ENCODE measurements around the gene DNPEP.
"Not testable (repeated sequence)": the region's sequence is repeated elsewhere in the genome, so short reads cannot be mapped to it uniquely, and the experiment has no call there.

The DNPEP gene

GRCh38 chr2:219419012-219419324 lies 31.3 kb upstream of the DNPEP start:
- no peak for DNase-seq

DNA sequence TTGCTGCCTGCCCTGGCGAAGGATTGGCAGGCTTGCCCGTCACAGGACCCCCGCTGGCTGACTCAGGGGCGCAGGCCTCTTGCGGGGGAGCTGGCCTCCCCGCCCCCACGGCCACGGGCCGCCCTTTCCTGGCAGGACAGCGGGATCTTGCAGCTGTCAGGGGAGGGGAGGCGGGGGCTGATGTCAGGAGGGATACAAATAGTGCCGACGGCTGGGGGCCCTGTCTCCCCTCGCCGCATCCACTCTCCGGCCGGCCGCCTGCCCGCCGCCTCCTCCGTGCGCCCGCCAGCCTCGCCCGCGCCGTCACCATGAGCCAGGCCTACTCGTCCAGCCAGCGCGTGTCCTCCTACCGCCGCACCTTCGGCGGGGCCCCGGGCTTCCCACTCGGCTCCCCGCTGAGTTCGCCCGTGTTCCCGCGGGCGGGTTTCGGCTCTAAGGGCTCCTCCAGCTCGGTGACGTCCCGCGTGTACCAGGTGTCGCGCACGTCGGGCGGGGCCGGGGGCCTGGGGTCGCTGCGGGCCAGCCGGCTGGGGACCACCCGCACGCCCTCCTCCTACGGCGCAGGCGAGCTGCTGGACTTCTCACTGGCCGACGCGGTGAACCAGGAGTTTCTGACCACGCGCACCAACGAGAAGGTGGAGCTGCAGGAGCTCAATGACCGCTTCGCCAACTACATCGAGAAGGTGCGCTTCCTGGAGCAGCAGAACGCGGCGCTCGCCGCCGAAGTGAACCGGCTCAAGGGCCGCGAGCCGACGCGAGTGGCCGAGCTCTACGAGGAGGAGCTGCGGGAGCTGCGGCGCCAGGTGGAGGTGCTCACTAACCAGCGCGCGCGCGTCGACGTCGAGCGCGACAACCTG lies 30.7 kb upstream of the DNPEP start, which contains the start of gene DES:
Gene DES (plus strand): TSS at position 223 of the 857 bp plus-strand sequence. CDS start 86 bp downstream, at position 309.
- peak; percentile 72 for DNase-seq

GRCh38 chr2:219417374-219417773 lies 29.7 kb upstream of the DNPEP start:
- no peak for DNase-seq

DNA sequence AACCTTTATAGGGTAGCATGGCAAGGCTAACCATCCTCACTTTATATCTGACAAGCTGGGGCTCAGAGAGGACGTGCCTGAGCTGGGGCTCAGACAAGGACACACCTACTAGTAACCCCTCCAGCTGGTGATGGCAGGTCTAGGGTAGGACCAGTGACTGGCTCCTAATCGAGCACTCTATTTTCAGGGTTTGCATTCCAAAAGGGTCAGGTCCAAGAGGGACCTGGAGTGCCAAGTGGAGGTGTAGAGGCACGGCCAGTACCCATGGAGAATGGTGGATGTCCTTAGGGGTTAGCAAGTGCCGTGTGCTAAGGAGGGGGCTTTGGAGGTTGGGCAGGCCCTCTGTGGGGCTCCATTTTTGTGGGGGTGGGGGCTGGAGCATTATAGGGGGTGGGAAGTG lies 29.2 kb upstream of the DNPEP start:
- no peak for DNase-seq

- DNase-seq: no peak
These were observed 28.5 kb upstream of the DNPEP start for GRCh38 chr2:219416235-219416602.

GRCh38 chr2:219415580-219416234 lies 28.0 kb upstream of the DNPEP start:
- no peak for DNase-seq

DNA sequence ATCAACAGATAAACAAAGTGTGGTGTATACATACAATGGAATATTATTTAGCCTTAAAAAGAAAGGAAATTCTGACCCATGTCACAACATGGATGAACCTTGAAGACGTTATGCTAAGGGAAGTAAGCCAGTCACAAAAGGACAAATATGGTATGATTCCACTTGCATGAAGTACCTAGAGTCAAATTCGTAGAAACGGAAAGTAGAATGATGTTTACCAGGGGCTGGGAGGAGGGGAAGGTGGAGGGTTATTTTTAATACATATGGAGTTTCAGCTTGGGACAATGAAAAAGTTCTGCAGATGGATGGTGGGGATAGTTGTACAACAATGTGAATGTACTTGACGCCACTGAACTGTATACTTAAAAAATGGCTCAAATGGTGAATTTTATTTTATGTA lies 27.1 kb upstream of the DNPEP start:
- DNase-seq: no peak

DNA sequence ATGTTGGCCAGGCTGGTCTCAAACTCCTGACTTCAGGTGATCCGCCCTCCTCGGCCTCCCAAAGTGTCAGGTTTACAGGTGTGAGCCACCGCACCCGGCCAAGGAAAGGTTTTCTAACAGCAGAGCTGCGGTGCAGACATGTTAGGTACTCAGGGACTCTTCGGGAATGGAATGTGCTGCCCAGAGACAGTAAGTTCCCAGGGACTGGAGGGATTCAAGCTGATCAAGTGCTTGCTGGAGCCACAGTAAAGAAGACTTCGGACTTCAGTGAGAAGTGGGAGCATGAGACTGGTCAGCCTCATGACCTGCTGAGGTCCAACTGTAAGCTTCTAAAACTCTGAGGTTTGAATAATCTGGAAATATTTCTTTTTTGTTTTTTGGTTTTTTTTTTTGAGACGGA lies 22.7 kb upstream of the DNPEP start:
- no peak for DNase-seq

GRCh38 chr2:219409619-219410018 lies 21.9 kb upstream of the DNPEP start:
- DNase-seq: no peak

DNA sequence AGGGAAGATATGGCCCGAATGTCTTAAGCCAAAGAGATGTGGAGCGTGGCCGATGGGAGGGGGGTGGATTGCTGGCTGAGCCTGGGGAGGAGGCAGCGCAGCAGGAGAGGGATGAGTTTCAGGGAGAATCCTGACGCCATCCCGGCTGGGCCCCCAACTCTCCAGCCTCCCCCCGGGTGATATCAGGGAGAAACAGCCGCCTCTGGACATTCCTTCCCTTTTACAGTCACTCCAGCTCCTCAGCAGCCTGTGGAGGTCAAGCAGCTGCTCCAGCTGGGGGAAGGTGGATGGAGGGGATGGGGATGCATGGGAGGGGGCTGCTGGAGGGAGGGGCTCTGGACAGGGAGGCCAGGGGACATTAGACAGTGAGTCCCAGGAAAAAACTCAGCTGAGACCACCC lies 20.9 kb upstream of the DNPEP start:
- DNase-seq: no peak

- no peak for DNase-seq
These were observed 20.5 kb upstream of the DNPEP start for GRCh38 chr2:219408204-219408603.

DNA sequence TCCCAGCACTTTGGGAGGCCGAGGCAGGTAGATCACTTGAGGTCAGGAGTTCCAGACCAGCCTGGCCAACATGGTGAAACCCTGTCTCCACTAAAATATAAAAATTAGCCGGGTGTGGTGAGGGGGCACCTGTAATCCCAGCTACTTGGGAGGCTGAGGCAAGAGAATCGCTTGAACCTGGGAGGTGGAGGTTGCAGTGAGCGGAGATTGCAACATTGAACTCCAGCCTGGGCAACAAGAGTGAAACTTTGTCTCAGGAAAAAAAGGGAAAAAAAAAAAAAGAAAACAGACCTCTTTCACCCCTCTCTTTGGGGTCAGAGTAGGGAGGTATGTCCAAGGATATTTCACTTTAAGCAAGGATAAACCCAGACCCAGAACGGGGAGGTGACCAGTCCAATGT lies 19.6 kb upstream of the DNPEP start:
- not testable (repeated sequence) for DNase-seq

GRCh38 chr2:219406861-219407230 lies 19.1 kb upstream of the DNPEP start:
- no peak for DNase-seq

DNA sequence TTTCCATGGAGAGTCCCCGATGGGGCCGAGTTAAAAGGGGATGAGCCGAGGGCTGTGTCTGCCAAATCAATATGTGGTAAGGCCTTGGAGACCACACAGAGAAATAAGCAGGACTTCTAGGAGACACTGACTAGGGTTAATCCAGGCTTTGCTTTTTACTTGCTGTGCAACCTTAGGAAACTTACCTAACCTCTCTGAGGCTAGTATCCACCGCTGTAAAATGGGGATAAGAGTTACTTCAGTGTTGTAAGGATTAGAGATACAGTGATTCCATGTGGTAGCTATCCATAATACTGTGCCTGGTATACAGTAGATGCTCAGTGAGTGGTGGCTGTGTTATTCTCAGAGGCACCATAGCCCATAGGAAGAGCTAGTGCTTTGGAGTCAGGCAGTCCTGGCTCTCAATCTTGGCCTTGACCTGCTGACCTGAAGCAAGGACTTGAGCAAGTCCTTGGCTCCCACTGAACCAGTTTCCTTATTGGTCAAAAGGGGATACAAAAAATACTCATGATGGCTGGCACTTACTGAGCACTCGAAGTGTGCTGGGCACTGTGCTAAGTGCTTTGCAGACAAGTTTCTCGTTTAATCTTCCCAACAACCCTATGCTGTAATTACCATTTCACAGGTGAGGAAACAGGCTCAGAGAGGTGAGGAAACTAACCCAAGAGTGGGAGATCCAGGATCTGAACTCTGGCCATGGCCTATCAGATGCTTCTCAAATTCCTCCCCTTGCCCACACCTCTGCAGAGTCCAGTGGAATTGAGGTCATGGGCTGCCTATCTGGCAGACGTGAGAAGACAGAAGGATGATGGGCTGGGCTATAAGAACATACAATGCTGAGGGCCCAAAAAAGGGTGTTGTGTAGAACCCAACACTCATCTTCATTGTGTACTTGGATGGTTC lies 18.5 kb upstream of the DNPEP start:
- no peak for DNase-seq

DNA sequence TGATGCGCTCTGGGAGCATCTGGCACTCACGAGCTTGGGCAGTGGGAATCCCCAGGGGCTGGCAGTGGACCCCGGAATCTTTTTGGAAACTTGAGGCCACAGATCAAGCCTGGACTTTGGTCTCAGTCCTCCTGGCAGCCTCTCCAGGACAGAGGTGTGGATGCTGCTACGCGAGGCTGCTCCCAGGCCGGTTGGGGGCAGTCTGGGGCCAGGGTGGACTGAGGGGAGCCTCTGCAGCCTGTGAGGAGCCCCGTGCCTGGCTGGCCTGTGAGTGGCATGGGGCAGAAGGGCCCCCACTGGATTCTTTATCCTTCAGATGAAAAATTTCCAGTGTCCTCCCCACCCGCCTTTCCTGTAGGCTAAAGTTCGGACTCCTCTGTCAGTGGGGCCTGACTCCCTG lies 17.7 kb upstream of the DNPEP start:
- DNase-seq: no peak

GRCh38 chr2:219404954-219405353 lies 17.2 kb upstream of the DNPEP start:
- no peak for DNase-seq

DNA sequence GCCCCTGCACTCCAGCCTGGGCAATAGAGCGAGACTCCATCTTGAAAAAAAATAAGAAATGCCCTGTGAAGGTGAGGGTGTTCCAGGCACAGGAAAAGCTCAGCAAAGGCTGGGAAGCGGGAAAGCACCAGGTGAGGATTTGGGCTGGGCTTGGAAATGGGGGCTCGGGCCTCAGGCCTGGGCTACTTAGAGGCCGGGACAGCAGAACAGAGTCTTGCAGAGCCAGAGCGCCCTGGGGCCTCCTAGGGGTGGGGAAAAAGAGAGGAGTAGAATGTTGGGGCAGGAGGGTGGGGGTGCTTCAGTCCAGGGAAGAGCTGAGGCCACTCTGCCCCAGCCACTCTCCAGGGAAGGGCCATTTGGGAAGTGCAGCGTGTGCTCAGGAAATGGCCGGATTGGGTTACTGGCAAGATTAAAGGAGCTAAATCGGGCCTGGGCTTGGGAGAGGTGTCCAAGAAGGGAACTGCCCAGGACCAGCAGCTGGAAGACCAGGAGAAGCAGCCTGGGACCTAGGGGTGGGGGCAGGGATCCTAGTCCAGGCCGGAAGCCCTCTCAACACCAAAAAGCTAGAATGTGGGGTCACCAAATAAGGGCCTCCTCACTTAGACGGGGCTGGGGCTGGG lies 16.7 kb upstream of the DNPEP start:
- no peak for DNase-seq

DNA sequence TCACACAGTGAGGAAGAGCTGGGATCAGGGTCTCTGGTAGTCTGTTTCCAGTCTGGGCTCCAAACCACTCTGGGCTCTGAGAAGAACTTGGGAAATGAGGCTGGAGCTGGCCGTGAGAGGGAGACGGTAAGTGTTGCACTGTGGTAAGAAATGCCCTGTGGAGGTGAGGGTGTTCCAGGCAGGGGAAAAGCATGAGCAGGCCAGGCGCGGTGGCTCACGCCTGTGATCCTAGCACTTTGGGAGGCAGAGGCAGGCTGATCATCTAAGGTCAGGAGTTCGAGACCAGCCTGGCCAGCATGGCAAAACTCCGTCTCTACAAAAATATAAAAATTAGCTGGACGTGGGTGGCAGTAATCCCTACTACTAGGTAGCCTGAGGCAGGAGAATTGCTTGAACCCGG lies 16.1 kb upstream of the DNPEP start:
- DNase-seq: no peak

- DNase-seq: peak; percentile 81
These were observed 15.2 kb upstream of the DNPEP start for GRCh38 chr2:219402665-219403515.

DNA sequence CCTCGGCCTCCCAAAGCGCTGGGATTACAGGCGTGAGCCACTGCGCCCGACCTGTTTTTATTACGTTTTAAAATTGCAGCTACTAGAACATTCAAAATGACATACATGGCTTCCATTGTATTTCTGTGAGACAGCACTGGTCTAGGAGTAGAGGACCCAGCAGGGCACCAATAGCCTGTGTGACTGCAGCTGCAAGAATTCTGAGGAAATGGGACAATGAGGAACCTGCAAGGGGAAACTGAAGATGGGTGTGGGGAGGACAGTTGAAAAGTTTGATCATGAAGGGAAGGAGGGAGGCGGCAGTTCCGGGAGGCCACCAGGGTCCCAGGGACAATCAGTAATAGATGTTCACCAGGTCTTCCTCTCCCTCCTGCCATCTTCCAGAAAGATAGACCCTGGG lies 13.9 kb upstream of the DNPEP start:
- DNase-seq: no peak

DNA sequence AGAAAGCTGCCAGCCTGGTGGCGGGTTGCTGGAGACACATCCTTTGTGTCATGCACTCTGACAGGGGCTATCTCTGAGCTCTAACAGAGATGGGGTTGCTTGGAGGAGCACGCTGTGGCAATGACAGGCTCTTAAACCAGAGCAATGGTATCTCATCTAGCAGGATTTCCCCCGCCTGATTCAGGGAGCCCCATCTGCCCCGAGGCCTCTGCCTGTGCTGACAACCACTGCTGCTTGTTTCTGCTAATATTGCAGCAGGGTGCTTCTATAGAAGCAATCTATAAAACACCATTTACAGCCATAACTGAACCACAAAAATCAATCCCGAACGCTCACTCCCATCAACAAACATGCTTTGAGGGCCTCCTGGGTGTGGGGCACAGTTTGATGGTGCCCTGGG lies 12.8 kb upstream of the DNPEP start:
- peak; percentile 54 for DNase-seq

Measured in retina (tissue), 1 donor.